GM18861 (cell line): ENCODE measurements around the gene G3BP1.
"Not testable (repeated sequence)": the region's sequence is repeated elsewhere in the genome, so short reads cannot be mapped to it uniquely, and the experiment has no call there.

ENCODE experiments used
- ATAC-seq: cut with Tn5 transposase; IDR thresholded peaks from one replicate; pipeline ENCODE4 v1.9.1; 2021; ENCODE audit not compliant: unreplicated experiment

The G3BP1 gene

GRCh38 chr5:151856861-151857260 is 85.1 kb downstream of the G3BP1 start:
- ATAC-seq: no peak

GRCh38 chr5:151860867-151861266 is 89.1 kb downstream of the G3BP1 start:
- ATAC-seq: not testable (repeated sequence)
